GM10266 (cell line): Measurements from ENCODE around the gene REXO4.

ENCODE experiments used
- DNase-seq: peaks from one replicate; pipeline ENCODE4 v3.0.0; 2012; ENCODE audit errors: extremely low spot score
- TF ChIP-seq, protein P1 (sequence below): IDR thresholded peaks from 2 replicates; pipeline ENCODE4 v1.5.1; 2012; ENCODE audit warnings: mild to moderate bottlenecking, low read depth; ENCODE audit not compliant: control insufficient read depth, insufficient read depth; ENCODE audit errors: missing control alignments

REXO4 gene

DNA sequence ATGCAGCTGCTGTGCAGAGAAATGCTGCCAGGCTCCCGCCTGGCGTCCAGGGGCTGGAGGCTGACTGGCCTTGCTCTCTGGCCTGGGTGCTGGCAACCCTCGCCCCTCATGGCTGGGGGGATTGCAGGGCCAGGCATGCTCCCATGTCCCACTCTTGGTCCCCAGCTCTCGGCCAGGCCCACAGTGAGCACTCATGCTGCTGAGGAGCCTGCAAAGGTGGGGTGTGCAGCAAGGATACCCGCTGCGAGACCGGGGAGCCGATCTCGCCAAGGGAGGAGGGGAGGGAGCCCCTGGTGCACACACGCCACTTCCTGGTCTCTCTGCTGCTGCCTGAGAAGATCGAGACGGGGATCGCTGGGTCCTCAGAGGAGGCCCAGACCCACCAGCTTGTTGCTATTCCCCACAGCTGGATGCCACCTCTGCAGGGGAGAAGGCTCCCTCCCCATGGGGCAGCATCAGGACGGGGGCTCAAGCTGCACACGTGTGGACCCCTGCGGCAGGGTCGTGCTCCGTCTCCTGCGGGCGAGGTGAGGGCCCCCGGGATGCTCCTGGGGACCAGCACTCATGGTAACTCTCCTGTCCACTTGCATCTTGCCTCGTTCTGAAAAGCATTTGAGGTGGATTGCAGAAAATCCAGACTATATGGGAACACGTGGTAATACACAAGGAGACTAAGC, 27.6 kb upstream of the REXO4 start:
- TF ChIP-seq, protein P1, sequence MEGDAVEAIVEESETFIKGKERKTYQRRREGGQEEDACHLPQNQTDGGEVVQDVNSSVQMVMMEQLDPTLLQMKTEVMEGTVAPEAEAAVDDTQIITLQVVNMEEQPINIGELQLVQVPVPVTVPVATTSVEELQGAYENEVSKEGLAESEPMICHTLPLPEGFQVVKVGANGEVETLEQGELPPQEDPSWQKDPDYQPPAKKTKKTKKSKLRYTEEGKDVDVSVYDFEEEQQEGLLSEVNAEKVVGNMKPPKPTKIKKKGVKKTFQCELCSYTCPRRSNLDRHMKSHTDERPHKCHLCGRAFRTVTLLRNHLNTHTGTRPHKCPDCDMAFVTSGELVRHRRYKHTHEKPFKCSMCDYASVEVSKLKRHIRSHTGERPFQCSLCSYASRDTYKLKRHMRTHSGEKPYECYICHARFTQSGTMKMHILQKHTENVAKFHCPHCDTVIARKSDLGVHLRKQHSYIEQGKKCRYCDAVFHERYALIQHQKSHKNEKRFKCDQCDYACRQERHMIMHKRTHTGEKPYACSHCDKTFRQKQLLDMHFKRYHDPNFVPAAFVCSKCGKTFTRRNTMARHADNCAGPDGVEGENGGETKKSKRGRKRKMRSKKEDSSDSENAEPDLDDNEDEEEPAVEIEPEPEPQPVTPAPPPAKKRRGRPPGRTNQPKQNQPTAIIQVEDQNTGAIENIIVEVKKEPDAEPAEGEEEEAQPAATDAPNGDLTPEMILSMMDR: no peak
- no peak for DNase-seq

GRCh38 chr9:133443982-133444381, 26.2 kb upstream of the REXO4 start:
- DNase-seq: no peak

DNA sequence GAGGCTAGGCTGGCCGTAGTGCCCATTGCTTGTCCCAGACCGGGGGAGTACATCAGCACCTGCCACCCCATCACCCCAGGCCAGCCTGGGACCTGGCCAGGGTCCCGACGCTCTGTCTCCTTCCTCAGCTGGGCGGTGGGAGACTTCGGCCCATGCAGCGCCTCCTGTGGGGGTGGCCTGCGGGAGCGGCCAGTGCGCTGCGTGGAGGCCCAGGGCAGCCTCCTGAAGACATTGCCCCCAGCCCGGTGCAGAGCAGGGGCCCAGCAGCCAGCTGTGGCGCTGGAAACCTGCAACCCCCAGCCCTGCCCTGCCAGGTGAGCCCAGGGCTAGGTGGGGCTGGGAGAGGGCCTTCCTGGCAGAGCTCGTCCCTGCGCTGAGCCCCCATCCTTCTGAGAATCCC, 25.4 kb upstream of the REXO4 start:
- no peak for DNase-seq

More at GRCh38 chr9:133443982-133444381, 26.2 kb upstream of the REXO4 start:
- TF ChIP-seq, protein P1: no peak

GRCh38 chr9:133441571-133441970, 23.8 kb upstream of the REXO4 start:
- TF ChIP-seq, protein P1: no peak
- no peak for DNase-seq

More for the DNA sequence above, 25.4 kb upstream of the REXO4 start:
- TF ChIP-seq, protein P1: no peak

DNA sequence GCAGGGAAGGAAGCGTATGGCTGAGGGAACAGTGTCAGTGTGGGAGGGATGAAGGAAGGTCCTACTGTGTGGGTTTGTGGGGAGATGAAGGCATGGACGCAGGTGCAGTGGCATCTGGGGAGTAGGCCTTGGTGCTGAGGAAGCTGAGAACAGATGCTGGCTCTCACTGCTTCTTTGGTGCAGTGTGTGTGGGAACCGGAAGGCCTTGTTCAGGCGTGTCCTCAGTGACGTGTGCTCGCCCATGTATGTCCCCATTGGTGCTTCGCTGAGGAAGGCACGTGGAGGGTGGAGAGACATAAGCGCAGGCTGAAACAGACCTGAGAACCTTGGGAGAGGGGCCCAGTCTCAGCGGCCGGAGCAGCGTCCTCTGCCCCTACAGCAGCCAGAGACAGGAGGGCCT, 23.1 kb upstream of the REXO4 start:
- peak; percentile 88 for DNase-seq
- TF ChIP-seq, protein P1: no peak

- TF ChIP-seq, protein P1: no peak
- DNase-seq: no peak
Observed at GRCh38 chr9:133439337-133439736, 21.5 kb upstream of the REXO4 start.

DNA sequence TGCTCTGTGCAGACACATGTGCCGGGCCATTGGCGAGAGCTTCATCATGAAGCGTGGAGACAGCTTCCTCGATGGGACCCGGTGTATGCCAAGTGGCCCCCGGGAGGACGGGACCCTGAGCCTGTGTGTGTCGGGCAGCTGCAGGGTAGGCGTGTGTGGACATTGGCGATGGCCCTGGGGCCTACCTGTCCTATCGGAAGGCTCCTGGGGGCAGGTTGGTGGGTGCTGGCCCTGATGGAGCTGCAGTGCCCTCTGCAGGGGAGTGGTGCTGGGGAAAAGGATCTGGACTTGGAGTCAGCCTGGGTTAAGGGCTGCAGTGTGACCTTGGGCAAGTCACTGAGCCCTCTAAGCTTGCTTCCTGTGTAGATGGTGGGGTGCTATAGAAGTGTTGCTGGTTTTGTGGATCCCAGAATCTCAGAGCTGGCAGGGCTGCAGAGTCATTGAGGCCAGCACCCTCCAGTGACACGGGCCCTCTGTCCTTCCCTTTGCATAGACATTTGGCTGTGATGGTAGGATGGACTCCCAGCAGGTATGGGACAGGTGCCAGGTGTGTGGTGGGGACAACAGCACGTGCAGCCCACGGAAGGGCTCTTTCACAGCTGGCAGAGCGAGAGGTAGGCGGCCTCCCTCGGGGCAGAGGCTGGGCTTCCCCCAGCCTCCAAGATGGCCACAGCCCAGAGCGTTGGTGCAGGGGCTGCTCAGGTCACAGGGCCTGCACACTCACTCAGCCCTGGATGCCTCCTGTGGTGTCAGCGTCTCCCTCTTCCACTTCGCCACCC, 20.1 kb upstream of the REXO4 start:
- DNase-seq: no peak
- TF ChIP-seq, protein P1: peak; percentile 44
